Measurements from ENCODE around the gene PLEKHA7. TPM values are rescaled to one million over a fixed set of nuclear protein-coding genes. Genes with fewer than 3 reads are reported as not detected.

Gene PLEKHA7
- total and polyA plus RNA-seq, 4 donors: 13.3 to 31.8 (median 21.5) TPM

DNA sequence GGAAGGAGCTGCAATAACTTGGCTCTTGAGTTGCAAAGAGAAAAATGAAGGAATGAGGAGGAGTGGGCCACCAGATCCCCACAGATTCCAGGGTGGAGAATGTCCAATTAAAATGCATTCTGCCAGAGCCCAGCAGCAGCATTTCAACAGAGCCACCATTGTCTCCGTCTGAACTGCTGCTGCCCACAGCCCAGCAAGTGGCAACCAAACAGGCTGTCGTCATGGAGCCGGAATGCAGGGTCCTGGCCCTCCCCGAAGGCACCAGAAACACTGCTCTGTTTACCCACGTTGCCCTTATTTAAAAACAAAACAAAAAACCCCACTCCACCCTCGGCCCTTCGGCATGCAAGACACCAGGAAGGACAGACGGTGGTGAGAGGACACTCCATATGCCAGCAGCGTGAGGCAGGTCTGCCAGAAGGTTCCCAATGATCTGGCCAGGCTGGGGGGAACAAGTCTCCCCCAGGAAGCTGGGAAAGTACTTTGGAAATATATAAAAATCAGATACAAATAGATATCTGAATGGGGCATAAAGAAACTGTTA lies 32.5 kb downstream of the PLEKHA7 start:
- no peak overlapping the region for H3K4me3 ChIP-seq
- no peaks in the 10 kb centered on the region for H3K27me3 ChIP-seq (ENCODE audit: control insufficient read depth in 3 of 3, insufficient read depth in 3 of 3, low read length in 2 of 3)
- ATAC-seq (ENCODE audit: insufficient read depth, low FRiP score): no peak
- 53 to 76% methylated on average over 9 of the region's 9 CpGs for WGBS, 2 donors
- DNase-seq: peak; percentile 62 to 79 (median 79)
- H3K4me1 ChIP-seq (ENCODE audit: control insufficient read depth in 5 of 5, insufficient read depth in 5 of 5, low read length in 5 of 5): peaks cover 0 to 24% (median 6%) of the 10 kb centered on the region in 5 donors
- no peaks in the 10 kb centered on the region for H3K36me3 ChIP-seq (ENCODE audit: control insufficient read depth in 4 of 4, insufficient read depth in 4 of 4, low read length in 4 of 4)
- TF ChIP-seq, protein P1, sequence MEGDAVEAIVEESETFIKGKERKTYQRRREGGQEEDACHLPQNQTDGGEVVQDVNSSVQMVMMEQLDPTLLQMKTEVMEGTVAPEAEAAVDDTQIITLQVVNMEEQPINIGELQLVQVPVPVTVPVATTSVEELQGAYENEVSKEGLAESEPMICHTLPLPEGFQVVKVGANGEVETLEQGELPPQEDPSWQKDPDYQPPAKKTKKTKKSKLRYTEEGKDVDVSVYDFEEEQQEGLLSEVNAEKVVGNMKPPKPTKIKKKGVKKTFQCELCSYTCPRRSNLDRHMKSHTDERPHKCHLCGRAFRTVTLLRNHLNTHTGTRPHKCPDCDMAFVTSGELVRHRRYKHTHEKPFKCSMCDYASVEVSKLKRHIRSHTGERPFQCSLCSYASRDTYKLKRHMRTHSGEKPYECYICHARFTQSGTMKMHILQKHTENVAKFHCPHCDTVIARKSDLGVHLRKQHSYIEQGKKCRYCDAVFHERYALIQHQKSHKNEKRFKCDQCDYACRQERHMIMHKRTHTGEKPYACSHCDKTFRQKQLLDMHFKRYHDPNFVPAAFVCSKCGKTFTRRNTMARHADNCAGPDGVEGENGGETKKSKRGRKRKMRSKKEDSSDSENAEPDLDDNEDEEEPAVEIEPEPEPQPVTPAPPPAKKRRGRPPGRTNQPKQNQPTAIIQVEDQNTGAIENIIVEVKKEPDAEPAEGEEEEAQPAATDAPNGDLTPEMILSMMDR (IDR thresholded peaks at IDR 0.05; ENCODE audit: control extremely low read depth, extremely low read depth): no peak
- H3K9ac ChIP-seq (ENCODE audit: insufficient read depth in 1 of 2, low read length in 2 of 2): peak overlapping the region in 1 of 2 donors; percentile 40
- H3K9me3 ChIP-seq (ENCODE audit: control insufficient read depth in 4 of 4, insufficient read depth in 3 of 4, low read length in 3 of 4): no peaks in the 10 kb centered on the region
- peak overlapping the region in 1 of 2 donors; percentile 81 for H3K27ac ChIP-seq (ENCODE audit: low read depth in 1 of 2, low read length in 1 of 2)

DNA sequence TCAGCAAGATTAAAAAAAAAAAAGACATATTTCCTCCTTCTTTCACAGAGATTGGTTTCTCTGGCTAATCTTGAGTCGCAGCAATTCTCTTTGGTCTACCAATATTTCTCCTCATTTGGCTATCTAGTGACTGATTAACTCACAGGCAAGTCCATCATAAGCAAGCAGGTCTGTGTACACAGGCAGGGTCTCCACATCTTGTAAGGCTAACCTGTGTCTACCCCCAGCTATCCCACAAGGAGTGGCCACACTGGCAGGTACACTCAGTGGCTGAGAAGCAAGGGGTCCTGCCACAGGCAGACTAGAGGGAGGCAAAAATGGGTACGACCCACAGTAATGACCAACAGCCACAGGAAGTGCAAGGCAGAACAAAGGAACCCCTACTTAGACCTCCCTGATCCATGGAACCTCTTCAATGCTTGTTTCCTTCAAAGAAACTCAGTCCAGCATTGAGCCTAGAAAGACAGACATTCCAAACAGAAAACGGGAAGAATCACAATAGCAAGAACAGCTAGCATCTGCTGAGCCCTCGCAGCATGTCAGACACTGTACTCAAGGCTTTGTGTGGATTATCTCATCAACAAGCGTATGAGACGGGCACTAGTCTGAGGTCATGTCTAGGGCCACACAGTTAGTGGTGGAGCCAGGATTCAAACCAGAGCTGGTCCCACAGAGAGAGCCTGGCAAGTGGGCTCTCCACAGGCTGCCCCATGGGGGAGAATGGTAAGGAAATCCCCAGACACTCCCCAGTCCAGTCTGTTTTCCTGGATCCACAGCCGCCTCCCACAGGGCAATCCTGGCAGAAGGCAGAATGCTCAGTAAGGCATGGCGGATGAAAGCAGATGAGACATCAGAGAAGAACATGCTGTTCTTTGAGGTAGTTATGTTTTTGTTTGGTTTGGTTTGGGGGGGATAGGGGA lies 34.3 kb downstream of the PLEKHA7 start:
- peak overlapping the region in 1 of 2 donors; percentile 4 for H3K27ac ChIP-seq (ENCODE audit: low read depth in 1 of 2, low read length in 1 of 2)
- H3K27me3 ChIP-seq (ENCODE audit: control insufficient read depth in 3 of 3, insufficient read depth in 3 of 3, low read length in 2 of 3): no peaks in the 10 kb centered on the region
- no peaks in the 10 kb centered on the region for H3K36me3 ChIP-seq (ENCODE audit: control insufficient read depth in 4 of 4, insufficient read depth in 4 of 4, low read length in 4 of 4)
- peaks cover 0 to 23% (median 5%) of the 10 kb centered on the region in 5 donors for H3K4me1 ChIP-seq (ENCODE audit: control insufficient read depth in 5 of 5, insufficient read depth in 5 of 5, low read length in 5 of 5)
- TF ChIP-seq, protein P1 (IDR thresholded peaks at IDR 0.05; ENCODE audit: control extremely low read depth, extremely low read depth): no peak
- no peak overlapping the region for H3K9ac ChIP-seq (ENCODE audit: insufficient read depth in 1 of 2, low read length in 2 of 2)
- DNase-seq (no peak), ATAC-seq (ENCODE audit: insufficient read depth, low FRiP score) (no peak)
- H3K9me3 ChIP-seq (ENCODE audit: control insufficient read depth in 4 of 4, insufficient read depth in 3 of 4, low read length in 3 of 4): no peaks in the 10 kb centered on the region
- H3K4me3 ChIP-seq: no peak overlapping the region
- 85 to 86% methylated on average over 8 of the region's 8 CpGs for WGBS, 2 donors

DNA sequence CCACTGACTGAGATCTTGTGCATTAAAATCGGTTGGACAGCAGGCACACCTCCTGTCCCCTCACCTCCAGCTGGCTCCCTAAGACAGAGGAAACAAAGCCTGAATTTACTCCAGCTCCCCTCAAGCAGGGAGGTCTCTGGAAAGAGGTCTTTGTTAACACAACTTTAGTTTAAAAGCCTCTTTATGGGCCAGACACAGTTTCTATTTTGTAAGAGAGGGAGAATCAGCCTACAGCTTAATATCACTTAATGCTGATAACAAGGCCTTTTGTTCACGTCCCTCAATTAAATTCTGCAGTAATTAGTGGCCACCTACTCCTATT lies 36.3 kb downstream of the PLEKHA7 start:
- DNase-seq (peak in 2 of 3 donors; percentile 35 to 66), ATAC-seq (ENCODE audit: insufficient read depth, low FRiP score) (no peak)
- Histone ChIP-seq H3K4me1 (ENCODE audit: control insufficient read depth in 5 of 5, insufficient read depth in 5 of 5, low read length in 5 of 5) (peaks cover 0 to 23% (median 5%) of the 10 kb centered on the region in 5 donors), H3K27ac (ENCODE audit: low read depth in 1 of 2, low read length in 1 of 2) (peak overlapping the region in 1 of 2 donors; percentile 68), H3K36me3 (ENCODE audit: control insufficient read depth in 4 of 4, insufficient read depth in 4 of 4, low read length in 4 of 4) (no peaks in the 10 kb centered on the region), H3K9ac (ENCODE audit: insufficient read depth in 1 of 2, low read length in 2 of 2) (no peak overlapping the region), H3K9me3 (ENCODE audit: control insufficient read depth in 4 of 4, insufficient read depth in 3 of 4, low read length in 3 of 4) (no peaks in the 10 kb centered on the region), H3K27me3 (ENCODE audit: control insufficient read depth in 3 of 3, insufficient read depth in 3 of 3, low read length in 2 of 3) (no peaks in the 10 kb centered on the region), H3K4me3 (no peak overlapping the region)
- 66 to 86% methylated on average over 2 of the region's 2 CpGs for WGBS, 2 donors
- TF ChIP-seq, protein P1 (IDR thresholded peaks at IDR 0.05; ENCODE audit: control extremely low read depth, extremely low read depth): no peak

Data from lung (tissue), 12 donors.